A549 (cell line): ENCODE measurements around the gene MOSMO. TPM values are rescaled to one million over a fixed set of nuclear protein-coding genes. Genes with fewer than 3 reads are reported as not detected.
A peak's percentile ranks its signal among the peaks of the same experiment; 100 is the strongest.
"Not testable (repeated sequence)": the region's sequence is repeated elsewhere in the genome, so short reads cannot be mapped to it uniquely, and the experiment has no call there.

Experiments used
- ATAC-seq, 2 experiments: fragments of 200-7000 bp in 1 of 2; fragments of >200 bp in 1 of 2; cut with Nextera tagmentation in 1 of 2; cut with Tn5 transposase in 1 of 2; 3 replicates each; pipeline versions ENCODE4 v1.8.0 to v1.9.1; 2018 to 2020; ENCODE audit warnings: mild to moderate bottlenecking in 1 of 2, moderate library complexity in 1 of 2
- CTCF ChIA-PET: fragments of 300-600 bp; sonication (Branson Sonifier 250); formaldehyde crosslinking; extraction: SDS; loops from one replicate; lab custom pipeline; 2021; ENCODE audit warnings: antibody characterized with exemption, inconsistent platforms; lab: Yijun Ruan, JAX
- POLR2A ChIA-PET: fragments of 350-600 bp; formaldehyde crosslinking; extraction: SDS; loops from one replicate; lab custom pipeline; 2021; ENCODE audit warnings: antibody characterized with exemption, inconsistent platforms; lab: Yijun Ruan, JAX
- DNase-seq, 2 experiments: peaks; one replicate each; pipeline versions ENCODE4 v3.0.0 to v3.0.0-alpha.2; 2011 to 2016; ENCODE audit warnings: low read depth in 1 of 2, low spot score in 1 of 2
- FAIRE-seq: peaks from 2 replicates; lab custom pipeline; 2011; peaks lifted over from hg19 to GRCh38; lab: Jason Lieb, UNC
- H3K27ac ChIP-seq, 2 experiments: fragments of >200 bp; sonication (Bioruptor Twin); formaldehyde crosslinking; 3 replicates each; pipeline ENCODE4 v1.5.1; 2016 to 2017
- H3K4me1 ChIP-seq: fragments of >200 bp; sonication (Bioruptor Twin); formaldehyde crosslinking; 3 replicates; pipeline ENCODE4 v1.6.1; 2016
- H3K4me2 ChIP-seq: fragments of >200 bp; sonication (Bioruptor Twin); formaldehyde crosslinking; 3 replicates; pipeline ENCODE4 v1.6.1; 2016
- H3K4me3 ChIP-seq: fragments of >200 bp; sonication (Bioruptor Twin); formaldehyde crosslinking; 3 replicates; pipeline ENCODE4 v1.5.1; 2016
- H3K9me3 ChIP-seq: fragments of >200 bp; sonication (Bioruptor Twin); formaldehyde crosslinking; 3 replicates; pipeline ENCODE4 v1.6.1; 2016
- ATOH8 ChIP-seq: fragments of 250-450 bp; sonication (Bioruptor Pico); IDR thresholded peaks from 2 replicates; pipeline ENCODE4 v1.5.0; 2020; ENCODE audit warnings: low read depth, mild to moderate bottlenecking, moderate library complexity
- CHD2 ChIP-seq: fragments of 150-350 bp; IDR thresholded peaks from 2 replicates; pipeline ENCODE4 v1.6.1; 2014; ENCODE audit warnings: low read length; ENCODE audit not compliant: partially characterized antibody
- ELK1 ChIP-seq: fragments of 150-350 bp; IDR thresholded peaks from 2 replicates; pipeline ENCODE4 v1.6.1; 2014; ENCODE audit warnings: low read depth, mild to moderate bottlenecking, low read length
- HDAC2 ChIP-seq: fragments of 200-600 bp; sonication (generic); IDR thresholded peaks from 2 replicates; pipeline ENCODE4 v1.6.1; 2016
- HOXA7 ChIP-seq: fragments of 250-450 bp; sonication (Bioruptor Pico); IDR thresholded peaks from 2 replicates; pipeline ENCODE4 v1.5.0; 2020; ENCODE audit warnings: mild to moderate bottlenecking, moderate library complexity
- HOXB13 ChIP-seq: fragments of 250-450 bp; sonication (Bioruptor Pico); IDR thresholded peaks from 2 replicates; pipeline ENCODE4 v1.5.0; 2020; ENCODE audit warnings: low read depth, mild to moderate bottlenecking, moderate library complexity
- HOXB5 ChIP-seq: fragments of 250-450 bp; sonication (Bioruptor Pico); IDR thresholded peaks from 2 replicates; pipeline ENCODE4 v1.5.0; 2020; ENCODE audit warnings: mild to moderate bottlenecking, moderate library complexity
- JUNB ChIP-seq: fragments of >200 bp; sonication (Bioruptor Twin); formaldehyde crosslinking; IDR thresholded peaks from 2 replicates; pipeline ENCODE4 v1.6.1; 2016
- KDM5A ChIP-seq: fragments of 200-600 bp; sonication (generic); IDR thresholded peaks from 2 replicates; pipeline ENCODE4 v1.6.1; 2016; ENCODE audit warnings: antibody characterized with exemption, mild to moderate bottlenecking
- NPAS2 ChIP-seq: fragments of 250-450 bp; sonication (Bioruptor Pico); IDR thresholded peaks from 2 replicates; pipeline ENCODE4 v1.8.0; 2022; ENCODE audit warnings: mild to moderate bottlenecking, moderate library complexity, borderline replicate concordance
- PBX3 ChIP-seq: IDR thresholded peaks from 2 replicates; pipeline ENCODE4 v1.6.1; 2012
- TFCP2L1 ChIP-seq: fragments of 250-450 bp; sonication (Bioruptor Pico); IDR thresholded peaks from 2 replicates; pipeline ENCODE4 v1.5.0; 2021; ENCODE audit warnings: mild to moderate bottlenecking
- USF2 ChIP-seq: fragments of 450-650 bp; IDR thresholded peaks from 2 replicates; pipeline ENCODE4 v1.6.1; 2014; ENCODE audit warnings: antibody characterized with exemption
- ZC3H11A ChIP-seq: fragments of 450-650 bp; IDR thresholded peaks from 2 replicates; pipeline ENCODE4 v1.6.1; 2014; ENCODE audit warnings: antibody characterized with exemption, mild to moderate bottlenecking
- WGBS: methylation state at CpG from one replicate; pipeline ENCODE4 v1.1.6; 2017; ENCODE audit errors: missing lambda C conversion rate; 5-methylcytosine and 5-hydroxymethylcytosine counted together
- polyA plus RNA-seq, 4 experiments: library from polyadenylated mRNA; depleted of rRNA in 3 of 4; stranded (reverse); fragments of >200 nt; fragmentation: RNase III in 1 of 4; extraction: RNeasy Plus Mini Kit Qiagen cat#74134 plus additional on column Dnase treatment in 1 of 4; gene quantifications; 2 replicates in 3 of 4; 3 replicates in 1 of 4; pipeline ENCODE4 v1.2.3, GENCODE V29; 2011 to 2017

Gene MOSMO
- polyA plus RNA-seq, 2 of the 4 experiments (the other 2 are of a cell fraction): 9.7 to 14.4 TPM

- TF ChIP-seq ATOH8 (CRISPR knock-in tag): no peak
- no peak for TF ChIP-seq HOXA7 (CRISPR knock-in tag)
- no peak for TF ChIP-seq NPAS2 (CRISPR knock-in tag)
- no peak for TF ChIP-seq JUNB
- no peak for TF ChIP-seq CHD2
Measured at GRCh38 chr16:22023505-22023904, 15.6 kb downstream of the MOSMO start (continued).

- CTCF ChIA-PET: interaction anchor here (0.8 to 2.2 kb wide), 2 partner anchors 14 to 53 kb away, joined by 4 to 10 read pairs; no protein-coding TSS in a partner anchor
- POLR2A ChIA-PET: interaction anchor here (0.7 kb wide), 1 partner anchor 31 kb away, joined by 3 read pairs; no protein-coding TSS in a partner anchor
- 89% methylated on average over 4 of the region's 4 CpGs for WGBS
- not testable (repeated sequence) for FAIRE-seq, ATAC-seq, H3K4me2 ChIP-seq, H3K9me3 ChIP-seq, H3K4me3 ChIP-seq, DNase-seq
- peak overlapping the region in 1 of 2 experiments; percentile 62; a peak in 1 of 6 replicates for H3K27ac ChIP-seq
- H3K4me1 ChIP-seq: peaks cover 47% of the 10 kb centered on the region
Measured at GRCh38 chr16:22024785-22025184, 16.9 kb downstream of the MOSMO start.

- Histone ChIP-seq H3K4me3 (no peak overlapping the region), H3K4me2 (peak overlapping the region; percentile 62), H3K4me1 (peaks cover 58% of the 10 kb centered on the region), H3K27ac (peak overlapping the region; percentile 62 to 64; a peak in 4 of 6 replicates), H3K9me3 (peaks cover 5% of the 10 kb centered on the region; the same call in 1 of the 3 replicates)
- ChIA-PET CTCF (interaction anchor here (1.3 to 2.7 kb wide), 2 partner anchors 50 to 161 kb away, joined by 6 to 9 read pairs; no protein-coding TSS in a partner anchor), POLR2A (interaction anchor here (1.8 kb wide), 1 partner anchor 20 kb away, joined by 10 read pairs; the partner anchor contains the start of gene MOSMO)
- FAIRE-seq: no peak
- DNase-seq: no peak
- TF ChIP-seq HOXB13 (CRISPR knock-in tag) (no peak), USF2 (no peak), ELK1 (no peak), TFCP2L1 (CRISPR knock-in tag) (no peak), HOXB5 (CRISPR knock-in tag) (no peak), ATOH8 (CRISPR knock-in tag) (no peak), KDM5A (no peak), HDAC2 (no peak)
- WGBS: 50% methylated on average over 2 of the region's 2 CpGs
- no peak for ATAC-seq
Measured at GRCh38 chr16:22027633-22028032, 19.7 kb downstream of the MOSMO start.

GRCh38 chr16:22029632-22030031 is 21.7 kb downstream of the MOSMO start:
- FAIRE-seq (no peak), ATAC-seq (no peak), DNase-seq (no peak)
- Histone ChIP-seq H3K4me2 (no peak overlapping the region), H3K9me3 (peaks cover 5% of the 10 kb centered on the region; the same call in 1 of the 3 replicates), H3K4me3 (no peak overlapping the region), H3K4me1 (peaks cover 48% of the 10 kb centered on the region), H3K27ac (peak overlapping the region in 1 of 2 experiments; percentile 8; a peak in 1 of 6 replicates)
- ChIA-PET POLR2A (no interaction called here), CTCF (interaction anchor here (2.7 kb wide), 1 partner anchor 48 kb away, joined by 9 read pairs; no protein-coding TSS in a partner anchor)
- TF ChIP-seq PBX3 (no peak), ZC3H11A (no peak)
- over 99% methylated on average over 4 of the region's 4 CpGs for WGBS
